Fibroblast of skin of right quadriceps (primary cell): ENCODE measurements around the gene MEI1.

Source experiments
- DNase-seq: peaks from one replicate; pipeline ENCODE4 v3.0.0-alpha.2; 2013

The MEI1 gene

DNA sequence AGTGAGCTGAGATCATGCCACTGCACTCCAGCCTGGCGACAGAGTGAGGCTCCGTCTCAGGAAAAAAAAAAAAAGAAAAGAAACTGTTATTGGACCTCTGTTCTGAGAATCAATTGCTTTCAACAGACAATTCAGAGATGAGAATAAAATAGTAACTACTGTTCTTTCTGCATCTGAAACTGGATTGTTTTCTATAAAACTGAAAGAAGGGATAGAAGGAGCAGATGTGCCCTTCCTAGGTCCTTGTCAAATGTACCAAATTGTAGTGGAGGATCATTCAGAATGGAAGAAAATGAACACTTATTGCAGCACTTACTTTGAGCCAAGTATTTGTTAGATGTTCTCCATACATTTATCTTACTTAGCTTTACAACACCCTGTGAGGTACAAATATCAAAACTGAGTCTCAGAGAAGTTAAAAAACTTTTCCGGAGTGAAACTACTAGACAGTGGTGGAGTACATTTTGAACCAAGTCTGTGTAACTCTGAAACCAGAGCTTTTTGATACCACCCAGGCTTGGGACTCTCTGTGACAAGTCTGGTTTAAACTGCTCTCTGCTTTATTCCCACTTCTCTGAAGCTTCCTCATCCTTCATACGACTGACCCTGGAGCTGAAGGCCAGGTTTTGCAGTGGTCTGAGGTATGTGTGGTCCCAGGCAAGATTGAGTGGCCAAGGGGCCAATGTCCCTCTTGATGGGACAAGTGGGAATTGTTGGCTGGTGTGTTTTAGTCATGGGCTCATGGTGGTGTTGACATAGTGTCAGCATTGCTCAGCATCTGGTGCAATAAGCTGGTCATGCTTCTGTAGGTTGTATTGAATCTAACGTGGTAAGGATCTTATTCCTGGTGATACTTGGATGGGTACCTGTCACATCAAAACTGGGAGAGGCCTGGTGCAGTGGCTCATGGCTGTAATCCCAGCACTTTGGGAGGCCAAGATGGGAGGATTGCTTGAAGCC lies 53.0 kb downstream of the MEI1 start:
- DNase-seq, result no peak

DNA sequence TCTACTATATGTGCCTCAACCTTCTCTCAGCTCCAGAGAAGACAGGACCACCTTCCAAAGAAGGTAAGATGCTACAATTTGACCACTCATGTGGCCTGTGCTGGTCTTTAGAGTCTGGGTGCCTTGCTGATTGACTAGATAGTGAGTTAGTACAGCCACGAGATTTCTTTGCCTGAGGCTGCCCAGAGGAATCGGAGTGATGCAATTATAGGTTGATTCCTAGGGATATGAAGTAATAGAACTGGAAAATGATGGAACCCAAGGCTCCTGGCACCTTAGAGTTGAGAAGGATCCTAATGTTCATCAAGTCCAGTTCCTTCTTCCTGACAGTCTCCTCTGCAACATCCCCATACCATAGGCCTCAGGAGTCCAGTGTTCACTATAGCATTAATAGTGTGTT lies 54.7 kb downstream of the MEI1 start:
- no peak for DNase-seq

DNA sequence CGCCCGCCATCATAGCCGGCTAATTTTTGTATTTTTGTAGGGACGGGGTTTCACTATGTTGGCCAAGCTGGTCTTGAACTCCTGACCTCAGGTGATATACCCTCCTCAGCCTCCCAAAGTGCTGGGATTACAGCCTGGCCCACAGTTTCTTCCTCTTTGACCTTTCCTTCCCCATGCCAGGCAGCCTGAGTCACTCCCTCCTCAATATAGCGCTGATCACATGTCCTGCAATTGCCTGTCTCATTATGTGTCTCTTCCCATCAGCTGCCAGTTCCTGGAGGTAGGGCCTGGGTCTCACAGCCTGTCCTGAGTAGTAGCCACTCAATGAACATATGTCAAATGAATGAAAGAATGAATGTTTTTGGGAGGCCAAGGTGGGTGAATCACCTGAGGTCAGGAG lies 58.2 kb downstream of the MEI1 start:
- no peak for DNase-seq

DNA sequence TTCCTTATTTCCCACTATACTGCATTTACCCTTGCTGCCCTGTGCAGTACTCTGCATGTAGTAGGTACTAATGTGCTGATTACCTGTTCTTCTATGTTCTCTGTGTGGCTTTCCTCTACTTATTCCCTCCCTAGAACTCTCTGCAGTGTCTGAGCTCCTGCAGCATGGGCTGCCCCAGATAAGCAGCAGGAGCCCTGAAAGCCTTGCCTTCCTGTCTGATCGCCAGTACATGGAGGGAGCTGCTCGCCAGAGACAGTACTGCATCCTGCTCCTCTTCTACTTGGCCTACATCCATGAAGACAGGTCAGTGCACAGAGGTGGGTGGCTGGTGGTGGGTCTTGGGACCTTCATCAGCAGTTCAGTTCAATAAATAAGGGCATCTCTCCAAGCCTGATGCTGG lies 58.9 kb downstream of the MEI1 start:
- no peak for DNase-seq

DNA sequence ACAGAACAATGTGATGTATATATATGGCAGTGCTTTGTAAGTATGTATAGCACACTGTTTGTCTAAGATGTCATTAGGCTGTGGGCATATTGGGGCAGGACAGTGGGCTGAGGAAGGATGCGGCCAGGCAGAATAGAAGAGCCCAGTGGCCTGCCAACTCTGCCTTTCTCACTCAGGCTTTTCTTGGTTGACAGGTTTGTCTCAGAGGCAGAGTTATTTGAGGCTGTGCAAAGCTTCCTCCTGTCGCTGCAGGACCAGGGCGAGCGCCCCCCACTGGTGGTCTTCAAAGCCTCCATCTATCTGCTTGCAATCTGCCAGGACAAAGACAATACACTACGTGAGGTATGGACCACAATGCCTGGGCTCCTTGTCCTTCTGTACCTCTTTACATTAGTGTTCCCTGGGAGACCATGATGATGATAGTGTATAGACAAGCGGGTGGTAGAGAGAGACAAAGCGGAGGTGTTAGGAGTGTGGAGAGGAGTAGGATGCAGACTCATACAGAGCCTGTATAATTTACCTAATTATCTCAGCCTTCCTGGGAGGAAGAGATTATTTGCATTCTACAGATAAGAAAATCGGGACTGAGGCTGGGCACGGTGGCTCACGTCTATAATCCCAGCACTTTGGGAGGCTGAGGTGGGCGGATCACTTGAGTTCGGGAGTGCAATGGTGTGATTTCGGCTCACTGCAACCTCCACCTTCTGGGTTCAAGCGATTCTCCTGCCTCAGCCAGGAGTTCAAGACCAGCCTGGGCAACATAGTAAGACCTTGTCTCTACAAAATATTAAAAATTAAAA lies 63.9 kb downstream of the MEI1 start:
- no peak for DNase-seq

DNA sequence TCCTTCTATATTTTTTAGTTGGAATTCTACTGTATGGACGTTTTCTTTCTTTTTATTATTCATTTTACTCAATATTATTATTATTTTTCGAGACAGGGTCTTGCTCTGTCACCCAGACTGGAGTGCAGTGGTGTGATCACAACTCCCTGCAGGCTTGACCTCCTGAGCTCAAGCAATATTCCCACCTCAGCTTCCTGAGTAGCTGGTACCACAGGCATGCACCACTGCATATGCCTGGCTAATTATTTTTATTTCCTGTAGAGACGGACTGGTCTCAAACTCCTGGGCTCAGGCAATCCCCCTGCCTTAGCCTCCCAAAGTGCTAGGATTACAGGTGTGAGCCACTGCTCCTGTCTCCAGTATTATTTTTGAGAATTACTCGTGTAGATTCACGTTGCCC lies 67.2 kb downstream of the MEI1 start:
- DNase-seq, result no peak

DNA sequence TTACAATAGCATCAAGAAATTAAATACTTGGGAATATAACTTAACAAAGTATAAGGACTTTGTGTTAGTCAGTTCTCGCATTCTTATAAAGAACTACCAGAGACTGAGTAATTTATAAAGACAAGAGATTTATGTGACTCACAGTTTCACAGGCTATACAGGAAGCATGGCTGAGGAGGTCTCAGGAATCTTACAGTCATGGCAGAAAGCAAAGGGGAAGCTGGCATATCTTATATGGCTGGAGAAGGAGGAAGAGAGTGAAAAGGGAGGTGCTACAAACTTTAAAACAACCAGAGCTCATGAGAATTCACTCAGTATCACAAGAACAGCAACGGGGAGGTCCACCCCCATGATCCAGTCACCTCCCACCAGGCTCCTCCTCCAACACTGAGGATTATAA lies 69.1 kb downstream of the MEI1 start:
- DNase-seq, result peak; percentile 32

DNA sequence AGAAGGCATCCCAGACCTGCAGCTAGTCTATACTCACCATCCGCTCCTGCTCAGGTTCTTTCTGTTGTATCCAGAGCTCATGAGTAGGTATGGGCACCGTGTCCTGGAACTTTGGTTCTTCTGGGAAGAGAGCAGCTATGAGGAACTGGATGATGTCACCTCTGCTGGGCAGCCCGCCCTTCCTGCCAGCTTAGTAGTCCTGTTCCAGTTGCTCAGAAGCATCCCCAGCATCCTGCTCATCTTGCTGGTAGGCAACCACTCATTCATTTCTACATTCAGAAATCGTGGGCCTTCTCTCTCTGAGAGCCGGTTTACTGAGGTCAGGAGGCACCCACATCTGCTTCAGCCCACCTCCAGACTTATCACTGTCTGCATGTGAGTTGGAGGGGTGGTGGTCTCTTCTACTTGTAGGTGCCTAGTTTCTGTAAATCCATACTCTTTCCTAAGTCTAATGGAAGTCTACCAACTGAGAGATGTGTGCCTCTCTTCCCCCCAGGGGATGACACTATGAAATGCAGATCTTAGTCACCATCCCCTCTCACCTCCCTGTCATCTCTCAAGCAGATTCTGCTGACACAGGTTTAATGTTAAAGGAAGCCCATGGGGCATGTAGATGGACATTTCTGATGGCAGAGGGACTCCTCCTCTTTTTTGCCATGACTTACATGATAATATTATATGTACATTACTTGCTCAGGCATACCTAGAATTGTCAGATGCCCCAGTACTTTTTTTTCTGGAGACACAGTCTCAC lies 71.6 kb downstream of the MEI1 start:
- no peak for DNase-seq

DNA sequence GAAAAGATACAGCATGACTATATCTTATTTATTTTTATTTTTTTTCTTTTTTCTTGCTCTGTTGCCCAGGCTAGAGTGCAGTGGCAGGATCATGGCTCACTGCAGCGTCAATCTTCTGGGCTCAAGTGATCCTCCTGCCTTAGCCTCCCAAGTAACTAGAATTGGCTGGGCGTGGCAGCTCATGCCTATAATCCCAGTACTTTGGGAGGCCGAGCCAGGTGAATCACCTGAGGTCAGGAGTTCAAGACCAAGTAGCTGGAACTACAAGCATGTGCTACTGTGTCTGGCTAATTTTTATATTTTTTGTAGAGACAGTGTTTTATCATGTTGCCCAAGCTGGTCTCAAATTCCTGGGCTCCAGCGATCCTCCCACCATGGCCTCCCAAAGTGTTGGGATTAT lies 72.9 kb downstream of the MEI1 start:
- no peak for DNase-seq

DNA sequence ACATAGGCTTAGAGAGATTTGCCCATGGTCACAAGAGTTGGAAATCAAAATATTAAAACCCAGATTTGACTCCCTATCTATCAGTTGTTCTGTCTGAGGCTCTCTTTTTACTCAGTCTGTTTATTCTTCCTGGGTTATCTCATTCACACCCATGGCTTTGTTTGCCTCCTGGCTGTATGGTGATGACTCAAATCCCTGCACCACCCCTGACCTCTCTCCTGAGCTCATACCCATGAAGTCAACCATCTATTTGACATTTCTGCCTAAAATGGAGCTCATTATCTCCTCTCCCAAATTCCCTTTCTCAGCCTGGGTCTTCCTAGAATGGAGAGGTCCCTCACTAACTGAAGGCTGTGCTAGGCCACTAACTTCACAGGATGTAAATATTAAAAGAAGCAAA lies 73.3 kb downstream of the MEI1 start:
- no peak for DNase-seq

DNA sequence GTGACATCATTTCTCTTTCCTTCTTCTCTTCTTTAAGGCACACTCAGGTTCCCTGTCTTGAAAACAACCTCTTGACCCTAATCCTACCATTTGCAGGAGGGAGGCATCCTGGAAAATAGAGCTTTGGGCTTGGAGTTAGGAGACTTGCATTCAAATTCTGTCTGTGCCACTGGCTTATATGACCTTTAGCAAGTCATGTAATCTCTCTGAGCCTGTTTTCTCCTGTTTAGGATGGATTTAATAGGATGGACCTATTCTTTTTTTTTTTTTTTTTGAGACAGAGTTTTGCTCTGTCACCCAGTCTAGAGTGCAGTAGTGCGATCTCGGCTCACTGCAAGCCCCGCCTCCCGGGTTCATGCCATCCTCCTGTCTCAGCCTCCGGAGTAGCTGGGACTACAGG lies 76.0 kb downstream of the MEI1 start:
- no peak for DNase-seq

DNA sequence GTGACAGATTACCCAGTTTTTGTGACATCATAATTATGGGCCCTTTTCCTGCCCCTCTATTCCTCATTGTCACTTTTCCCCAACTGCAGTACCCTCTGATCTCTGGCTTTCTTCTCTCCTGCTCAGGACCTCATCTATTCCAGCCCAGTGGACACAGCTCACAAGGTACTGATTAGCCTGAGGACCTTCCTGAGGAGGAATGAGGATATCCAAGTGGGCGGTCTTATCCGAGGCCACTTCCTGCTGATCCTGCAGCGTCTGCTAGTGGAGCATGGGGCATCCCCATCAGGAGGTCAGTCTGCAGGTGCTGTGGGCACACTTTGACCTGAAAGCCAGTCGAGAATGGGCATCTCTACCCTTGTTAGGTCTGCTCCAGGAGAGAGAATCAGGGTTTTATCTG lies 76.7 kb downstream of the MEI1 start:
- DNase-seq, result no peak

DNA sequence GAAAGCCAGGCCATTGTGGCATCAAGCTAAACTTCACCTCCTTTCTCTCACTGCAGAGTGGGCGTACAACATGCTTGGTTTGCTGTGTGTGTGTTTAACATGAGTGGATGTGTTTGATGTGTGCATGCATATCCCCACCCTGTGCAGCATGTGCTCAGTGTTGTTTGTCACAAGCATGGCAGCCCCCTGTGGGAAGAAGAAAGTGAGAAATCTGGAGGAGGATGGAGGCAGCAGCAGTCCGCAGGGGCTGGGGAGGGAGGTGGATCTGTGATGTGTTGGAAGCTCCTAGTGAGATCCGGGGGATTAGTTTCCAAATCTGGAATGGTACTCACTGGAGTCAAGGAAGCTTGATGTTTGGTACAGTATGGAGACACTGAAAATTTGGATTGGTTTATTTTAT lies 77.1 kb downstream of the MEI1 start:
- no peak for DNase-seq

DNA sequence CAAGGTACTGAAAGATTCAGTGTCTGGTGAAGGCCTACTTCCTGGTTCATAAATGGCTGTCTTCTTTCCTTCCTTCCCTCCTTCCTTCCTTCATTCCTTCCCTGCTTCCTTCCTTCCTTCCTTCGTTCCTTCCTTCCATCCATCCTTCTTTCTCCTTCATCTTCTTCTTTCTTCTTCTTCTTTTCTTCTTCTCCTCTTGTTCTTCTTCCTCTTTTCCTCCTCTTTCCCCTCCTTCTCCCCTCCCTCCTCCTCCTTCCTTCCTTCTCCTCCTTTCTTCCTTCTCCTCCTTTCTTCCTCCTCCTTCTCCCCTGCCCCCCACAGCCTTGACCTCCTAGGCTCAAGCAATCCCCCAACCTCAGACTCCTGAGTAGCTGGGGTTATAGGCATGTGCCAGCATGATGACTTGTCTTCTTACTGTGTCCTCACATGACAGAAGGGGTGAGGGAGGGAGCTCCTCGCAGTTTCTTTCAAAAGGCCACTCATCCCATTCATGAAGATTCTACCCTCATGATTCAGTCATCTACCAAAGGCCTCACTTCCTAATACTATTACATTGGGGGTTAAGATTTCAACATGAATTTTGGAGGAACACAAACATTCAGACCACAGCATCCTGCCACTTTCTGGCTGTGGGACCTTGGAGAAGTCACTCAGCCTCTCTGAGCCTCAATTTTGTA lies 78.6 kb downstream of the MEI1 start:
- no peak for DNase-seq

DNA sequence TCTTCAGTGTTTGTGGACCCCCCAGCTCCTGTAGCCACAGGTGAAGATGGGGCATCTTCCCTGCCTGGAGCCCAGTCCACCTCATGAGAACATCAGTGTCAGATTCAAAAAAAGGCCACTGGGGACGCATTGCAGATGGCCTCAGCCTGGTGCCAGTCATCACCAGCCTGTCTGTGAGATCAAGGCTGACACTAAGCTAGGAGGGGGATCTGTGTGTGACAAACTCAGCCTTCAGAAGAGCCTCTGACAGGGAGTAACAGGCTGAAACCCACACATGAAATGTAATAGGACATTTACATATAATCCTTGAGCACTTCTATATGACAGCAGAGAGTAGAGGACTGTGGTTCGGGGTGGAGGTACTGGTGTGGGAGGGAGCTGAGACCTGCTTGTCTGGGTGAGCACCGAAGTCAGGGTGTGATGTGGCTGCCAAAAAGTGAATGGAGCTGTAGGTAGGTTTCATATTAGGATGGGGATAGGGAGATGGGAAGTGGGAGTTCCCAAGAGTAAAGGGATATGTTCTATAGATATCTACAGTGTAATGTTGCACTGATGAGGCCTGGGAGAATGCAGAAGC lies 80.7 kb downstream of the MEI1 start:
- no peak for DNase-seq

DNA sequence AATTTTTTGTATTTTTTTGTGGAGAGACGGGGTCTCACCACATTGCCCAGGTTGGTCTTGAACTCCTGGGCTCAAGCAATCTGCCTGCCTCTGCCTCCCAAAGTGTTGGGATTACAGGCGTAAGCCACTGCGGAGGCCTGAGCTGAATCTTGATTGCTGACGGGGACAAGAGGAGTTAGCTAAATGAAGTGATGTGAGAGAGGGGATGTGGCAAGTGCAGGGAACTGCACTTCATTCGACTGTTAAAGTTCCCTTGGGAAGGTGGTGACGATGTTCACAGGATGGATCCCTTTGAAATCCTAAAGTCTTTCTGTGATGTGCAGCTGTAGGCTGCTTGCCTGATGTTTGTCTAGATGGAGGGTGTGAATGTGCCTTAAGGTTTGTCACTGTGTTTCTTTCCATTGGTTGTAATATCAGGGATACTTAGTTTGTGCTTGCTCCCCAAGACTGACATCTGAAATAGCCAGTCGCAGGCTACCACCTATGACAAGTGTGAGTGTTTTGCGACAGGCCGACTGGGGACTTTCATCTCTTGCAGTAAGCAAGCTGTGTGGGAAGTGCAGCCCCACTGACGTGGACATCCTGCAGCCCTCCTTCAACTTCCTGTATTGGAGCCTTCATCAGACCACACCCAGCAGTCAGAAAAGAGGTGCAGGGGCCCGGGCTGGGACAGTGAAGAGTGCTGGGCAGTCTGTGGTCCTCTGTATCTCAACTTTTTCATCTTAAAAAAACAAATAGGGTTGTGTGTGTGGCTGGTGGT lies 81.6 kb downstream of the MEI1 start:
- DNase-seq, result peak; percentile 54

DNA sequence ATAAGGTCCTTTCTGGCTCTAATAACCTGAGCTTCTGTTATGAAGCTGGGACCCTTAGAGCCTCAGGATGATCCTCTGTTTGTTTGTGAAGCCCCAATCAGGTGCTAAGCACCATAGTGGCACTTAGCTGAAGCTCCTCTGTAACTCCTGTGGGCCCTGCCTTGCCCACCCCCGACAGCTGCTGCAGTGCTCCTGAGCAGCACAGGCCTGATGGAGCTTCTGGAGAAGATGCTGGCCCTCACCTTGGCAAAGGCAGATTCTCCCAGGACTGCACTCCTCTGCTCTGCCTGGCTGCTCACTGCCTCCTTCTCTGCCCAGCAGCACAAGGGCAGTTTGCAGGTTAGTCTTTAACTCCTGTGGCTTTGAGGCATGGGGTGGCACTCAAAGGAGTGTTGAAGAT lies 82.2 kb downstream of the MEI1 start:
- DNase-seq, result no peak

DNA sequence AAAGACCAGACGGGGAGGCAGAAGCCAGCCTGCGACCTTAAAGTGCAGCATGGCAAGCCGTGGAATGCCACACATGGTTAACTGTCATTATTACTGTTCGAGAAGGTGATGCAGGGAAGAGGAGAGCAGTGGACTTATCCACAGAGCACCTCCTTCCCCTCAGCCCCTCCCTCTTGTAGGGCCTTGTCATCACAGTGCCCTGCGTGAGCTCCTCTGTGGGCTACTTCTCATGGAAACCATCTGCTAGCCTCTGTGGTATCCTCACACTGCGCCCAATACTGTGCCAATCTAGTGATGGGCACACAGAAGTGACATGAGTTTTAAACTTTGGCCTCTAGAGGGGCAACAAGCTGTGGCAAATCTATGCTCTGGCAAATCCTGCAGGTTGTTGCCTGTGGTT lies 83.0 kb downstream of the MEI1 start:
- no peak for DNase-seq

DNA sequence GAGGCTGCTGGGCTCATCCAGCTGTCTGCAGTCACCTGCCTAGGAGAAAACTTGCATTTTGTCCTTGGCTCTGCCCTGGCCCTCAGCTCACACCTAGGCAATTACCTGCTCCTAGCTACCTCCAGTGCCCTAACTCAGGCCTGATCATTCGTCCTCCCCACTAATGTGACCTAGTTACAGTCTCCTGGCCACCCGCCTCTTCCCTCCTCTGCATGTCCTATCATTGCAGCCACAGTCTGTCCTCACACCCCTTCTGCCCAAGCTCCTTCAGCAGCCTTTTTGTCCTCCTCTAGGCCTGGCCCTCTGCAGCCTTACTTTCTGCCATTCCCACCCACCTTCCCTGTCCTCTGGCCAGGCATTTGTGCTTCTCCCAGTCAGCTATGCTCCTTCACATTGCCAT lies 83.4 kb downstream of the MEI1 start:
- DNase-seq, result no peak

DNA sequence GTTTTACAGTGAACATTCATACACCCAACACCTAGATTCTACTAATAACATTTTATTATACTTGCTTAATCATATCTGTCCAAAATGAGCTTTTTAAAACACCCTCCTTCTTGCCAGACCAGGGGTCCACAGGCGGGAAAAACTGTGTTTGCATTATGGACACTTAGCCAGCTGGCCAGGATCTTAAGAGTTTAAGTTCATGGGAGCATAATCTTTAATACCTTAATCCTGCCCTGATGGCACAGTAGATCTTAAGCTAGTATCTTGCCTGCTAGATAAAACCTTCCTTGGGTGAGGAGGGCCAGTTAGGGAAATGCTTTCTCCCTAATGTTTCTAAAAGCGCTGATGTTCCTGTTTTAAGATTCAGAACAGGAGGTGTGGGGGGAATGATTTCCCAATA lies 88.0 kb downstream of the MEI1 start:
- DNase-seq, result no peak

DNA sequence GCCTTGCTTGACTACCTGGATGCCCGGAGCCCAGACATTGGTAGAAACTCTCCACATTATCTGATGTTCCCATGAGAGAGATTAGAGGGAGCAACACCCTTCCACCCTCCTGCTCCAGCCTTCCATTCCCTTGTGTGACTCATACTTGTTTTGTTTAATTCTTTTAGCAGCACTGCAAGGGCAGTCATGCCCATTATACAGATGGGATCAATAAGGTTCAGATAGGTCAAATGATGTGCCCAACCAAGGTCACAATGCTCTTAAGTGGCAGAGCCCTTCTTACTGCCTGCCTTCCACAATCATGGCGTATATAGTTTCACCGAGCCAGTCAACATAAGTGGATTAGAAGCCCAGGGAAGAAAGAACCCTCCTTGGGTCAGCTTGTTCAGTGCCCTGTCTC lies 94.6 kb downstream of the MEI1 start:
- no peak for DNase-seq

DNA sequence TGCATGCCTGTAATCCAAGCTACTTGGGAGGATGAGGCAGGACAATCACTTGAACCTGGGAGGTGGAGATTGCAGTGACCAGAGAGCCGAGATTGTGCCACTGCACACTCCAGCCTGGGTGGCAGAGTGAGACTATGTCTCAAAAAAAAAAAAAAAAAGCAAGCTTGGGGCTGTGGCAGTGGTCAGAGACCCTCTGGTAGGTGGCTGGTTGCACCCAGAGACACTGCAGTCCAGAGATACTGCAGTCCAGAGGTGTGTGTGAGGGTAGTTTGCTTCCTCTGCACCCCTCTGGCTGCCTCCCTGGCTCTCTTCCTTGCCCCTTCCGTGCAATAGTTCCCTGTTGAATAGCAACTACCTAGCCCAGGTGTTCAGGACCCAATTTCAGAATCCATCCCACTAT lies 99.4 kb downstream of the MEI1 start:
- no peak for DNase-seq
